GM21737 (cell line): Measurements from ENCODE around the gene CRYGC.

Experiments used
- ATAC-seq: cut with Tn5 transposase; IDR thresholded peaks from one replicate; pipeline ENCODE4 v1.9.1; 2021; ENCODE audit warnings: mild to moderate bottlenecking, moderate library complexity; ENCODE audit not compliant: unreplicated experiment

CRYGC gene

GRCh38 chr2:208129744-208130711, at the start of gene CRYGC:
CRYGC (minus strand) TSS chr2:208129828; CDS start chr2:208129792, 36 bp downstream.
- no peak for ATAC-seq

GRCh38 chr2:208179028-208179609, 49.5 kb upstream of the CRYGC start:
- no peak for ATAC-seq

DNA sequence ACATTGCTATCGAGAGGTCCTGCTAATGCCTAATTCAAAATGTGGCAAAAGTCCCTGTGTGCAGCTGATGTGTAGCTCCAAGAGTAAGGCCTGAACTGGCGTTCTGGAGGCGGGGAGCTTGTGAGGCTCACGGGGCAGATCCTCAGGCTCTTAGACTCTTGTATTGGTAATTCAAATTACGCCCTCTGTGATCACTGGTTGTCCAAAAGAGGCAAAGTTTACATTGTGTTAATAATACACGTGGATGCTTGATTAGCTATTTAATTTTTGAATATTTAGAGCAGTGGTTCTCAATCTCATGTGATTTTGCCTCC, 46.2 kb upstream of the CRYGC start:
- ATAC-seq, result no peak

GRCh38 chr2:208175069-208175839, 45.6 kb upstream of the CRYGC start:
- peak; percentile 99 for ATAC-seq

DNA sequence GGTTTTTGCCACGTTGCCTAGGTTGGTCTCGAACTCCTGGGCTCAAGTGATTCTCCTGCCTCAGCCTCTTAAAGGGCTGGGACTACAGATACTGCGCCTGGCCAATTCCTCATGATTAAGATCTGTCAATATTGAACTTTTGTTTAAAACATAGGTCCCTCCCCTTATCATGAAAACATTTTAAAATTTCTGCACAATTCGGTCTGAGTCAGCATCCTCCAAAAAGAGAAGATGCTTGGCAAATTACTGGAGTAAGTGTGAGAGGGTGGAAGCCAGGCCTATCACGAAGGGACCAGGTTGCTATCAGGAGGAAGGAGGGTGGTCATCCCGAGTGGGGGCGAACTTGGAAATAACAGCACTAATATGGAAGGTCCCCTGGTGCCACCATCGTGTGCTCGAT, 44.5 kb upstream of the CRYGC start:
- ATAC-seq, result no peak

- no peak for ATAC-seq
Observed at GRCh38 chr2:208172125-208172524, 42.5 kb upstream of the CRYGC start.

GRCh38 chr2:208164951-208165755, 35.5 kb upstream of the CRYGC start:
- no peak for ATAC-seq

DNA sequence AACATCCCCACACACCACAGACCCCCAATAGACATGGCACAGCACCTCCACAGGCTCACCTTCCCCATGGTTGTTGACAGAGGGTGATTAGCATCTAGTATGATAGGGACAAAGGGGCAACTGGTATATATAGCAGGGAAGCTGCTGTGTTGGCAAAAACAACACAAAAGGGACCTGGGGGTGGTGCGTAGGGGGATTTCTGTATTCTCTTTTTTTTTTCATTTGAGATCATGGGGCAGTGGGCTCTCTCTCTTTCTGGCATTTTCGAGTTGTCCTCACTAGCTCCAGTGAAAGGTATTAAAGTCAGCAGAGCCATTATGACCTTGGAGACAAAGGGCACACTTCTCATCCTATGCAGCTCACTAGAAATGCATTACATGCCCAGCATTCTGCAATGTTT, 33.9 kb upstream of the CRYGC start, which contains the start of gene CRYGA:
Gene CRYGA, minus strand, starts transcription at position 101 of the 400 bp plus-strand sequence. Its CDS starts 33 bp downstream, at position 68.
- no peak for ATAC-seq

DNA sequence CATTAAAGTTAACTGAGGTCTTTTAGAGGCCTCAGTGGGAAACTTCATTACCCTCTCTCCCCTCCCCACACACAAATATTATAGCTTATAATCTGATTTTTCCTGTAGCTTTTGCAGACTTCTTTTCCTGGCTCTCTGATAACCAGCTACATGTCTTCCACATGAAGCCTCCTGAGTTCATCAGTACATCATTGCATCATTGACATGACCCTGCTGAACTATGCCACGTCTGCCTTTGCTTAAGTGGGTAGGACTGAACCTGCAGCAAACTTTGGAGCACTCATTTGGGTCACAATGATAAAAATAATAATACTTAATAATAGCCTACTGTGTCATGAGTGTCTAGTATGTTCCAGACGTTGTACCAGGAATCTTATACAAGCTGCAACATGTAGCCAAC, 26.8 kb upstream of the CRYGC start:
- no peak for ATAC-seq

DNA sequence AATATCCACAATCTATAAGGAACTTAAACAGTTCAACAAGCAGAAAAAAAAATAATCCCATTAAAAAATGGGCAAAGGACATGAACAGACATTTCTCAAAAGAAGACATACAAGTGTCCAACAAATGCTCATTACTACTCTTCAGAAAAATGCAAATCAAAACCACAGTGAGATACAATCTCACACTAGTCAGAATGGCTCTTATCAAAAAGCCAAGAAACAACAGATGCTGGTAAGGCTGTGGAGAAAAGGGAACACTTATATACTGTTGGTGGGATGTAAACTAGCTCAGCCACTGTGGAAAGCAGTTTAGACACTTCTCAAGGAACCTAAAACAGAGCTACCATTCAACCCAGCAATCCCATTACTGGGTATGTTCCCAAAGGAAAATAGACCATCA, 23.5 kb upstream of the CRYGC start:
- no peak for ATAC-seq

- ATAC-seq, result no peak
Observed at GRCh38 chr2:208150956-208151355, 21.3 kb upstream of the CRYGC start.

DNA sequence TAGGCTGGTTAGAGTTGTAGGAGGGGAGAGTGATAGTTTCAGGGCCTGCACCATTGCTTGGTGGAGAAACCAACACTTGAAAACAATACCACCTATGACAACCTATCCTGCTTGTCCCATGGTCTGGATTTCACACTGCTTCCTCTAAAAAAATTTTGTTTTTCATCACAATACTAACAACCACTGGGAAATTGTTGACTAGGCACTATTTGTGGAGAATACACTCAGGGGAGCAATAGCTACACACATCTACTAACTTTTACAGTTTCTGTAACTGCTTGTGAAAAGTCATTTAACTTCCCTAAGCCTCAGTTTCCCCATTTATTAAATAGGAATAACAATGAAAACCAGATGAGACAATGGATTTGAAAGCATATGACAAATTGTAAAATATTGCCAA, 20.5 kb upstream of the CRYGC start:
- ATAC-seq, result no peak

- ATAC-seq, result no peak
Observed at GRCh38 chr2:208148803-208149202, 19.2 kb upstream of the CRYGC start.

GRCh38 chr2:208147759-208148158, 18.1 kb upstream of the CRYGC start:
- ATAC-seq, result no peak

DNA sequence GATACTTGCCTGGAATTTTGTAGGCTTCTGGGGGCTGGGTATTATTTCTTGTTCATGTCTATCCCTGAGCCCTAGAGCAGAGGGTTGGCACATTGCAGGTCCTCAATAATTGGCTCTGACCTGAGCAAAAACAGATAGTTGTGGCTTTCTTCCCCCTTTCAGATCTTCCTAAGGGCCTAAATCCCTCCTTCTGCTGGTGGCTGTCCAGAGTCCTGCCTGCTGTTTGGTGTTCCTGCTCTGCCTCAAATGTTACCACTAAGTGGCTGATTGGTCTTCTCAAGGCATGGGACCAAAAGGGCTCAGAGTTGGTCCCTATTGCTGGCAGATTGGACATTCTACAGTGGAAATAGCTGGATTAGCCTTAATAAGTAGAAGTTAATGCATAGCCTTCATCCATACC, 17.4 kb upstream of the CRYGC start:
- ATAC-seq, result no peak

DNA sequence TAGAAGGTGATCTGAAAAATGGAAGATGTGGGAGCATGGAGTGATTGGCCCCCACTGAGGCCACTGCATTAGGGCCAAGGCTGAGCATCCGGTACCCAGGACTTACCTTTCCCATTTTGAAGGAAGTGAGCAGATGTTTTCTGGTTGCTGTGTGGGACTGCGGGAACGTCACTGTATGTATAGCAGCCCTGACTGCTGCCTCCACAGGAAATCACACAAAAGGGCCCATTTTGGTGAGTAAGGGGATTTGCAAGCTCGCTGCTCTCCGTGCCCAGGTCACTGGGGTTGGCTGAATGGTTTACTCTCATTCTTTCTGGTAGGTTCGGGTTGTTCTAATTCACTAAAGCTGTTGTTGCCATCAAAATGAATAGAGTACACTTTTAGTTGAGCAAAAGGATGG, 16.4 kb upstream of the CRYGC start, which contains the start of gene CRYGB:
Gene CRYGB, minus strand, starts transcription at position 153 of the 400 bp plus-strand sequence. Its CDS starts 38 bp downstream, at position 115.
- no peak for ATAC-seq

DNA sequence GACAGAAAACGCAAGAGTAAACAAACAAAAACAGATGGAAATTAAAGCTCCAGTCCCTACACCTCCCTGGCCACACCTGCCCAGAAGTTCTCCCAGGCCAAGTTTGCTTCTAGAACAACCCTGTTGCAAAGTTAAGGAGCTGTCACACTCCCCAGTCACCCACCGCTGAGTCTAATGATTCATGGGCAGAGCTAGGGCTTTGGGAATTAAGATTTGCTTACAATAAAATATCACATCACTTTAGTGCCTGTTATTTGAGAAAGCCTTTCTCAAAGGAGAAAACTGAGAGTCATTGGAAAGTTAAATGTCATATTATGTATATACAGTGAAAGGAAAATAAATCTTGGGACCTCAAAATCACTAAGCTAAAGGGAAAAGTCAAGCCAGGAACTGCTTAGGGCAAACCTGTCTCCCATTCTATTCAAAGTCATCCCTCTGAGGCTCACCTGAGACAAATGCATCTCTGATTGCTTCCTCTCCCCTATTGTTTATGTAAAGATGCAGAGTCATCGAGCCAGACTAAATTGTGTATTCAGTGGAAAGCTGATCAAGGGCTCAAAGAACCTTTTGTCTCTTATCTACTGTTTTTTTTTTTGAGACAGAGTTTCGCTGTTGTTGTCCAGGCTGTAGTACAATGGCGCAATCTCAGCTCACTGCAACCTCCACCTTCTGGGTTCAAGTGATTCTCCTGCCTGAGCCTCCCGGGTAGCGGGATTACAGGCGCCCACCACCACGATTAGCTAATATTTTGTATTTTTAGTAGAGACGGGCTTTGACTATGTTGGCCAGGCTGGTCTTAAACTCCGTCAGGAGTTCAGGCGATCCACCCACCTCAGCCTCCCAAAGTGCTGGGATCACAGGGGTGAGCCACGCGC, 13.5 kb upstream of the CRYGC start:
- ATAC-seq, result no peak

GRCh38 chr2:208142240-208142924, 12.8 kb upstream of the CRYGC start:
- ATAC-seq, result no peak

DNA sequence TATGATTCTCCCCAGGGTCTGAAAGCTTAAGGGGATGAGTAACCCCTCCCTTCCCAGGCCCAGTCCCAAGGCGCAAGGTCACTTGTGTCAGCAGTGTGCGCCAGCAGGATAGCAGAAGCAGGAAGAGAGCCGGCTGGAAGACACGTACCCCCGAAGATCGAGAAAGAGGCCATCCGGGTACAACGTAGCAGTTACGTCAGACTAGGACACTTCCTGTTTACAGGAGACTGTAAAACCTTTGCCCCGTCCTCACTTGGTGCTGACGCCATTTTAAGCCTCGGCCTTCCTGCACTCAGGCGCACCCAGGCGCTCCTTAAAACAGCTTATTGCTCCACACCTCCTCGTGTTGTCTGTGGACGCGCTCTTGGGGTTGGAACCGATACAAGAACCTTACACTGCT, 9.8 kb upstream of the CRYGC start:
- ATAC-seq, result no peak
